SK-N-DZ (cell line): ENCODE data around the gene GARS1.

ENCODE experiments used
- DNase-seq: peaks from one replicate; pipeline ENCODE4 v3.0.0-alpha.2; 2015; ENCODE audit warnings: low spot score

GARS1 gene

GRCh38 chr7:30656006-30656957 is 61.6 kb downstream of the GARS1 start:
- DNase-seq, result peak; percentile 45

DNA sequence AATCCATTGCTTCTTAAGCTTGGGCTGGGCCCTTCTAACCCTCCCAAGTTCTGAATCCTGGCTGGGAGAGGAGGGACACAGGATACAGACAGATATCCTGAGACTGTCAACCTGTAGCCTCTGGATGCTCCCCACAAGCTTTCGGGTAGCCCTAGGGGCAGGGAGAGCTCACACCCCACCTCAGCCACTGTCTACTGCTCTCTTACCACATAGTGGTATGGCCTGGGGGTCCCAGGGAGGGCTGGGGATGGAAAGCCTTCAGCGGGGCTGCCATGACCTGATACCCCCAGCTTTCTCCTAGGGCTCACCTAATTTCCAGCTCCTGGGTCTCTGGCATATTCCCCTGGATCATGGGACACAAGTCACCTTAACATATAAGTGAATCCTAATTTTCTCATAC is 62.5 kb downstream of the GARS1 start:
- DNase-seq, result no peak

- DNase-seq, result no peak
These were observed 63.9 kb downstream of the GARS1 start for GRCh38 chr7:30658479-30659074.

DNA sequence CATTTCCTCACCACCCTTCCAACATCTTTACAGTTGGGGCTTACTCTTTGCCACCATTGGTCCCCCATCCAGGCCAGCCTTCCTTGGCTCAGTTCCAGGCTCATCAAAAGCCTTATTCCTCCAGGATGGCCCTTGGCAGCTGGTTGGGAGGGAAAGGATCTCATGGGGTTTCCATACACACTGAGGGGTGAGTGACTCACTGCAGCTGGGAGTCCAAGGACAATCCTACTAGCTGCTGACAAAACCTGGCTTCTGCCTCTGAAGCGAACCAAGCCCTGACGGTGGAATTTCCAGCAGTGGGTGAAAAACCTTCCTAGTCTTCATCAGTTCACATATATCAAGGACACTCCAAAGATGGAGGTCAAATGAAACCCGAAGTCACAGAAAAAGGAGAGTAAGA is 64.6 kb downstream of the GARS1 start:
- DNase-seq, result no peak

- DNase-seq, result no peak
These were observed 65.9 kb downstream of the GARS1 start for GRCh38 chr7:30660331-30661255.

GRCh38 chr7:30661926-30662325 is 67.2 kb downstream of the GARS1 start:
- no peak for DNase-seq

- DNase-seq, result no peak
These were observed 67.8 kb downstream of the GARS1 start for GRCh38 chr7:30662431-30662939.

- no peak for DNase-seq
These were observed 68.7 kb downstream of the GARS1 start for GRCh38 chr7:30663414-30663813.

DNA sequence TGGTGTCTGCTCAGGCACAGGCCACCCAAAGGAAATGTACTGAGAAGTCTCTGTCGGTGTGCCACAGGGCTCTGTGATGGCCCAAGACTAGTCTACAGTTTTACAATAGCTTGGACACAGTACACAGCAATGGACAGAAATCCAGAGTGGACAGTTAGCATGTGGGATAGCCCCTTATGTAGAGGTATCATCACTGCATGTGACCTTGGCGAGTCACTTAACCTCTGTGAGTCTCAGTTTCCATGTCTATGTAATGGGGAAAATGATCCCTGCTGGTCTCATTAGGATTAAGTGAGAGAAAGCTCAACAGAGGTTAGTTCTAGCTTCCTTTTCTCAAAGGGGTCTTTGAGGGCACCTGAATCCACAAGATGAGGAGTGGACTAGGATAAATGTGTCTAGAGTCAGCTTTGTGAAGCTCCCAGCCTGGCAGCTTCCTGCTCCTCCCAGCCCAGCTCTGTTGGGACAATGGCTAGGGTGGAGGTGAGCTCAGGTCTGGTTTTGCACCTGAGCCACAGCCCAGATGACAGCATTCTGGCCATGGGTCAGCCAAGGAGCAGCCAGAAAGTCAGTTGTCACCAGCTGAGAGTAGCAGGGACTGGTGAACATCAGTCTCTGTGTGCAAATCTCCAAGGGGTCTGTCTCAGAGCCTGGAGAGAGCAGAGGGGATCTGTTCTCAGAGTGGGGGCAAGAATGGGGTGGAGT is 69.7 kb downstream of the GARS1 start:
- DNase-seq, result no peak

DNA sequence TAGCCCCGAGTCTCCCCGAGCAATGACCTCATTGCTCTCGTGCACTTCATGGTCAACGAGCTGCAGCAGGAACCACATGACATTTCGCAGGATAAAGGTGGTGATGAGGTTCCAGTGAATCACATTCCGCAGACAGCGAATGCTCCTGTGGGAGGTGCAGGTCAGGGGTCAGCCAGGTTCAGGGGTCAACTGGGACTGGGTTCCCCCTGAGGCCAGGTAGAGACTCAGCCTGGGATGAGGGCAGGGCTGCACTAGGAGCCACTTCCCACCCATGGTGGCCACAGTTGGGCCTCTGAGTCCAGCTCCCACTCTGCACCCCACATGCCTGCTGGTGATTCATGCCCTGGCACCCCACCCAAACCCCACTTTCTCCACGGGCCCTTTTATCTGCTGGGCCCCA is 70.4 kb downstream of the GARS1 start:
- no peak for DNase-seq

- DNase-seq, result no peak
These were observed 70.8 kb downstream of the GARS1 start for GRCh38 chr7:30665449-30665848.

DNA sequence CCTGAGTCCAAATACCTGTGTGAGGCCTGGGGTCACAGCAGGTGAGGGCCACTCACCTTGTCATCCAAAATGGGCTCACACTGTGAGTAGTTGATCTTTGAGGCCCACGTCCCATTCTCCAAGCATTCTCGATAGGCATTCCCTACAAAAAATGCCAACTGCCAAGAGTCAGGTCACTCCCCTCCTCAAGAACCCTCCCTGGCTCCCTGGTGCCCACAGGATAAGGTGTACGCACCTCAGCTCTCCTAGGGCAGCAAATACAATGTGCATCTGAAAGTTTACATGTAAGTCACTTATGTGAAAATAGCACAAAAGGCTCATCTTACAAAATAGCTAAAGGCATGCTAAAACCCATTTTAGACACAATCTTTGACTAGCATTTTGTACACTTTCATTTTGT is 72.5 kb downstream of the GARS1 start:
- no peak for DNase-seq

DNA sequence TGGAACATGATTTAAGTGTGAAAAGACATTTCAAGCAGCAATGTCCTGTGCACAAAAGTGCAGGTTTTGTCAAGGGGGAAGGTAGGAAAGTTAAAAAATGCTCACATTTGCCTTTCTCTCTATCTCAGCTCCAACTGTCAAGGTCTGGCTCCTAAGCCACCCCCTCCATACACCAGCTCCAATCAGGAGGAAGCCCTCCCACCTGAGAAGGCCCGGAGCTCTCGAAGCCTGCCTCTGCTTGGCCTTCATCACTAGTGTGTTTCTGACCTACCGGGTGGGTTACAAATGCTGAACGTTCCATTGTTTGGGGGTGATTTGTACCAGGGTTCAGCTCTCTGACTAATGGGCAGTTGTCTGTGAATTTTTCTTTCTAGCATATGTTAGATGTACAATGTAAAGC is 73.4 kb downstream of the GARS1 start:
- DNase-seq, result no peak

GRCh38 chr7:30671793-30672465 is 77.3 kb downstream of the GARS1 start:
- DNase-seq, result no peak

- DNase-seq, result no peak
These were observed 79.7 kb downstream of the GARS1 start for GRCh38 chr7:30674420-30674819.

GRCh38 chr7:30674876-30675275 is 80.2 kb downstream of the GARS1 start:
- no peak for DNase-seq

DNA sequence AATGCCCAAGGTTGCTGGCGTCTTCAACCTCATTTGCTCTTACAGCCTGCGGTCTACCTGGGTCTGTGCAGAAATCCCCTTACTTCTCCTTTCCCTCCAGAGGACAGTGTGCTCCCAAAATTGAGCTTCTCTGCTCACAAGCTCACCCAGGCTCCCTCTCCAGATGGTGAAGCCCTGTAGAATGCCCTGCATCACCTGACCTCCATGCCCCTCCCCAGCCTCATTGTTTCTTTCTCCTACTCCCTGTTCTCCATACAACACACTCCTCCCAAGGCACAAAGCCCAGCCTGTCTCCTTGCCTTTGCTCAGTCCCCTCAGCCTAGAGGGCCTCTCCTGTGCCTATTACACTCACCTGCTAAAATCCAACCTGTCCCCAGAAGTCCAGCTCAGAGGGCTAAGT is 84.1 kb downstream of the GARS1 start:
- DNase-seq, result no peak

DNA sequence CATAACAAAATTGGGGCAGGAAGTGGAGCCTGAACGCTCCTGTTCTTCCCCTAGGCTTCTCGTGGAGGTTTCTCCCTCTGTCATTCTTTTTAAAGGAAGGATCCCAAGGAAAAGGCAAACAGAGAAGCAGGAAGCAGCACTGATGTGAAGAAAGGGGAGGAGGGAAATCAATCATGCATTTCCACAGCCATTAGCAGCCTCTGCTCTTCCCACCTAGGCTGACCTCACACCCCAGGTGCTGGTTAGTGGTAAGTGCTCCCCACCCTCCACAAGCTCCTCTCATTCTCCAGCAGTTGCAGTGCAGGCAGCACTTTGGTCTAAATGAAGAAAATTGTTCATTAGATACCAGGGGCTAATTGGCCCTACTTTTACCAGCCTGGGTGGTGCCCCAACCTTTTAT is 85.0 kb downstream of the GARS1 start:
- no peak for DNase-seq

GRCh38 chr7:30681331-30681797 is 86.7 kb downstream of the GARS1 start:
- DNase-seq, result no peak

- DNase-seq, result no peak
These were observed 87.1 kb downstream of the GARS1 start for GRCh38 chr7:30681815-30682211.
